ENCODE data around the gene INCENP.

Gene INCENP

DNA sequence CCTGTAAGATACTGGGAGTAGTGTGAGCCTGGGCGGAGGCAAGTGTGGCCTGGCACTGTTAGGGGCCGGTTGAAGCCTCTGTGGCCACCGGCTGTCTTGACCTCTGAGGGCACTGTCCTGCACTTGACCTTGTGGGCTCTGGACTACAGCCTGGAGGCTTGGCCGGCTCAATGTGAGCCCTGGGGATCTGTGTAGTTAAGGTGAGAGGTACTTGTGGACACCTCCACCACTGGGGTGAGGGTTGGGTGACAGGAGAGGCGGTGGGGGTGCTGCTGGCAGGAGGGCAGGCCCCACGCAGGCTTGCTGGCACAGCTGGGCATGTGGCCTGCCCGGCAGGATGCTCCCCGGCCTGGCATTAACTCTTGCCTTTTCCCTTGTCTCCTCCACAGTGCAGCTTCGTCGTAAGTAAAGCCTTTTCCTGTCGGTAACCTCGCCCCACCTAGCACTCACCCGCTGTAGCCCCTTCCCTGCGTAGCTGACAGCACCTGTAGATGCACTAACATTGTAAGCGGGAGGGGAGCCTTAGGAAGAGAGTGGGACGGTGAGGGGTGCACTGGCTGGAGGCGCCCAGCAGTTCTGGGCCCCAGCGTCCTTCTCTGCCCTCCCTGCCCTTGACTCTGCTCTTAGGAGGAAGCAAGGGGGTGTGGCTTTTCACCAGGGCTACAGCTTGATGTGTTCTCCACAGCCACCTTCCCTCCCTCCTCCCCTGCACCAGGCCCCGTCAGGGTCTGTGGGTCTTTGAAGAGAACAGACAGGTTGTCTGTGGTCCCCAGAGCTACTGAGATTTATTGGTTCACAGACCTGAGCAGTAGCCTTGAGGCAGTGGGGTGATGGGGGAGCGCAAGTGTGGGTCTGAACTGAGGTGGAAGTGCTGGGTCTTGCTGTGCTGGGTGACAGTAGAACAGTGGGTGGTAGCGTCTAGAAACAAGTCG is 17.6 kb downstream of the INCENP start:
- no peak for DNase-seq (ENCODE audit: low spot score)

DNA sequence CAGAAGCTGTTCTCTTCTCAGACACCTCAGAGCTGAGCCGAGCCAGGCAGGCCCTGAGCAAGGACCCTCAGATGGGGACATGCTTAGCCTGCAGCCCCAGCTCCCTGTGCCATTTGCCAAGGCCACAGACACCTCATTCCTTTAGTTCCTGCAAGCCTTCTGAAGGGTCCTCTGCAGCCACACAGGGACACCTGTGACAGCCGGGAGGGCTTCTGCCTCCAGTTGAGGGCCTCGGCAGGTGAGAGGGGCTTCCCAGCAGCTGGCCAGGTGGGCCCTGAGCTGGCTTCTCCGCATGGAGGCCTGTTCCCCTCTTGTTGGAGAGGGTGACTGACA is 18.2 kb downstream of the INCENP start:
- DNase-seq (ENCODE audit: low spot score), result no peak

DNA sequence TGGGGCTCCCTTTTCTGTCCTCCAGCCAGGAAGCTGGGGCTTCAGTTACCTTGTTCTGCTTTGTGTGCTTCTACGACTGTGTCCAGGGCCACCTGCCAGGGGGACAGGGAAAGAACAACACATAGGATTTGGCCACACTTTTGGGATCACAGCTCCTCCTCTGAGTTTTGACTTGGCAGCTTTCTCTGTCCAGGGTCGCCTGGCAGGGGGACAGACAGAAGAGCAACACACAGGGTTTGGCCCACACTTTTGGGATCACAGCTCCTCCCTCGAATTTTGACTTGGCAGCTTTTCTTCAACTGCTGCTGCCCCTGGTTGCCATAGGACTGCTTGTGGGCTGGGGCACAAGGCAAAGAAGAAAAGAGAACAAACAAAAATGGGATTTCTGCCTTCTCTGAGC is 19.1 kb downstream of the INCENP start:
- no peak for DNase-seq (ENCODE audit: low spot score)

DNA sequence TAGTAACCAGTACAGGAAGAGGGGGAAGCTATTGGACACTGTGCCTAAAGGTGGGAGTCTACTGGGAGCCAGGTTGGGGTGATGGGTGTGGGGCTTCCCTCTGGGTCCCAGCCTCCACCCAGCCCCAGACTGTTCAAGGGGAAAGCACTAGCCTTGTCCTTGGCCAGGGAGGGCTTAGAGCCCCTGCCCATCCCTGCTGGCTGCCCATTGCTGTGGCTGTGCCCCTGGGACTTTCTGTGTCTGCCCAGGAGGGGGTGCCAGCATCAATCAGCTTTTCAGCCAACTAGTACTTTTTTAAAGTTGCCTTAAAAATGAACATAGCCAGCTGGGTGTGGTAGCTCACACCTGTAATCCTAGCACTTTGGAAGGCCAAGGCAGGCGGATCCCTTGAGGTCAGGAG is 19.9 kb downstream of the INCENP start:
- DNase-seq (ENCODE audit: low spot score), result no peak

DNA sequence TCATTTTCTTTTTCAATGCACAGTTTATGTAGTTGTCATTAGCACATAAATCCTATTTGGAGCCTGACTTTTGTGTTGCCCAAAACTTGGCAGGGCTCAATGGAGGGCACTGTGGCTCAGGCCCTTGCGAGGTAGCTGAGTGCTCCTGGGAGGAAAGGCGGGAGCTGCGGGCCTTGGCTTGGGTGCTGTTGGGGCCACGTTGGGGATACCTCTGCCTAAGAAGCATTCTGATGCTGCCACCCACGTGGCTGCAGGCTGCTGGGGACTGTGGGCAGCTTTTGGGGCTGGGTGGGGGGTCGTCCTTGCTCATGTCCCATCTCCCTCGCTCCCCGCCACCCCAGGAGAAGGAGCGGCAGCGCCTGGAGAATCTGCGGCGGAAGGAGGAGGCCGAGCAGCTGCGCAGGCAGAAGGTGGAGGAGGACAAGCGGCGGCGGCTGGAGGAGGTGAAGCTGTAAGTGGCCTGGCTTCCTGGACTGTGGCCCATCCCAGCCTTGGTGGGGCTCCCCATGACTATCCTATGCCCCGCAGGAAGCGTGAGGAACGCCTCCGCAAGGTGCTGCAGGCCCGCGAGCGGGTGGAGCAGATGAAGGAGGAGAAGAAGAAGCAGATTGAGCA is 20.9 kb downstream of the INCENP start:
- DNase-seq (ENCODE audit: low spot score), result no peak

DNA sequence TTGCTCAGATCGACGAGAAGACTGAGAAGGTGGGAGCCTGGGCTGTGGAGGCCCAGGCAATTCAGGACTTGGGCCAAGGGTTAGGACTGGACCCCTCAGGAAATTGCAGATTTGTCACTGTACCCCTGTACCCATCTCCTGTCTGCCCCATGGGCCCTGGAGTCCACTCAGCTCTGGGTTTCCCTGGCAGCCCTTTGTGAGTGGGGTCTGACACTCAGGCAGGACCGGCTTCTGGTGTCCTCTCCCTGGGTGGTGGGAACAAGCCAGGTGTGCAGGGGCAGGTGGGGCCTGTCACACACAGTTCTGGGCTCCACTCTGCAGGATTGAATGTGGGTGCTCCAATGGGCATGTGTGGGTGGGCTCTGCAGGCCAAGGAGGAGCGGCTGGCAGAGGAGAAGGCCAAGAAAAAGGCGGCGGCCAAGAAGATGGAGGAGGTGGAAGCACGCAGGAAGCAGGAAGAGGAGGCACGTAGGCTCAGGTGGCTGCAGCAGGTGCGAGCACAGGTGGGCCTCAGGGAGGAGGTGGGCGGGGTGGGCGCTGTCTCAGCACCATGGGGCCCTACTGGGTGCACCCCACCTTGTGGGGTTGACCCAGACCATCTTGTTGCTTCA is 21.6 kb downstream of the INCENP start:
- no peak for DNase-seq (ENCODE audit: low spot score)

DNA sequence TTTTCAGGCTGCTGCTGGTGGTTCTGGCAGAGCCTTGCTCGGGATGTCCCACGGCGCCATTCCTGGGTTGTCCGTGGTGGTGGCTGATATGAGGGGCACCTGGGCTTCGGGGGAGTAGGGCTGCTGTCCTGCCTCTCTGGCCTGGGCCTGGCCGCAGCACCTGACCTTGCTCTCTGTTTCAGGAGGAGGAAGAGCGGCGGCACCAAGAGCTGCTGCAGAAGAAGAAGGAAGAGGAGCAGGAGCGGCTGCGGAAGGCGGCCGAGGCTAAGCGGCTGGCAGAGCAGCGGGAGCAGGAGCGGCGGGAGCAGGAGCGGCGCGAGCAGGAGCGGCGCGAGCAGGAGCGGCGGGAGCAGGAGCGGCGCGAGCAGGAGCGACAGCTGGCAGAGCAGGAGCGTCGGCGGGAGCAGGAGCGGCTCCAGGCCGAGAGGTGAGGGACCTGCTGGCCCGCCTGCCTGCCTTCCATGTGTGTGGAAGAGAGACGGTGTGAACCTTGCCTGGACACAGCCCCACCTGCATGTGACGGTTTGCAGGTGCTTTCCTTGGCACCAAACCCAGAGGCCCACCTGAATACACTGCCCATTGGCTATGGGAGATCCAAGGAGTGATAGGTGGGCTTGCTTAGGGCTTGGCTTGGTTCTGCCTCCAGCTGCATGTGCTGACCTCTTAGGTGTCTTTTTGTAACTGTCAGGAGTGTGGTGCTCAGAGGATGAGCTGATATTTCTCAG is 22.8 kb downstream of the INCENP start:
- DNase-seq (ENCODE audit: low spot score), result no peak

DNA sequence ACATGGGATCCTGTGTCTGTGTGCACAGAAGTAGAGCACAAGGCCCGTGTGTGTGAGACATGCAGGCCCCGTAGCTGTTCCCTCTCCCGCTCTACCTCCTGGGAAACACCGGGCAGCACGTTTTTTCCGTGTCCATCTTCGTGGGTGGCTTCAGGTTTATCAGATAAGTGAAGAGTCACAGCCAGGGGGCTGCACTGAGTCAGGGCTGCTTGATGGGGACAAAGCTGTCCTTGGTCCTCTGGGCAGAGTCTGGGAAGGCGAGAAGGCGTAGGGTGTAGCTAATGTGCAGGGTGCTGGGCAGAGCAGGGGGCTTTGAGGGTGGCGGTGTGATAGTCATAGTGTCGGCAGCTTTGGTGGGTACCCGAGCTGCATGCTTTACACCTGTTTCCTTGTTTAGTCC is 23.7 kb downstream of the INCENP start:
- DNase-seq (ENCODE audit: low spot score), result no peak

DNA sequence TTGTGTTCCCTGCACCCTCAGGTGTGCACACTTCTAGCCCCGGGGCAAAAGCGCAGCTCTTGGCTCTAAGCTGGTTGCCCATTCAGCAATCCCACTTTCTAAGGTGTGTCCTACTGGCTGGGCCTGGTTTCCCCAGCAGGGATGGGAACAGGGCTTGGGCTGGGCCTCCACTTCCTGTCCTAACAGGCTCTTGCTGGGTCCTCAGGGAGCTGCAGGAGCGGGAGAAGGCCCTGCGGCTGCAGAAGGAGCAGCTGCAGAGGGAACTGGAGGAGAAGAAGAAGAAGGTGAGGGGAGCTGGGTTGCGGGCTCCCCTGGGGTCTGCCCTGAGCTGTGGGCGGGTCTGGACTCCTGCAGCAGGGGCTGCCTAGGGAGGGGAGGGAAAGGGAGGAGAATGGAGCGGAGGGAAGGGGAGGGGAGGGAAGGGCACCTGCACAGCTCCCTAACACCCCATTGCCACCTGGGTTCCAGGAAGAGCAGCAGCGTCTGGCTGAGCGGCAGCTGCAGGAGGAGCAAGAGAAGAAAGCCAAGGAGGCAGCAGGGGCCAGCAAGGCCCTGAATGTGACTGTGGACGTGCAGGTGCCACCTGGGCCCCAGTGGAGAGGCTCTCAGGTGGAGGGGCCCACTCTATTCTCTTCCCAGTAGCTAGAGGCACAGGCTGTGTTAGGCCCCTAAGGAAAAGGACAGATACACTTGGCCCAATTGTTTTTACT is 24.6 kb downstream of the INCENP start:
- DNase-seq (ENCODE audit: low spot score), result no peak

DNA sequence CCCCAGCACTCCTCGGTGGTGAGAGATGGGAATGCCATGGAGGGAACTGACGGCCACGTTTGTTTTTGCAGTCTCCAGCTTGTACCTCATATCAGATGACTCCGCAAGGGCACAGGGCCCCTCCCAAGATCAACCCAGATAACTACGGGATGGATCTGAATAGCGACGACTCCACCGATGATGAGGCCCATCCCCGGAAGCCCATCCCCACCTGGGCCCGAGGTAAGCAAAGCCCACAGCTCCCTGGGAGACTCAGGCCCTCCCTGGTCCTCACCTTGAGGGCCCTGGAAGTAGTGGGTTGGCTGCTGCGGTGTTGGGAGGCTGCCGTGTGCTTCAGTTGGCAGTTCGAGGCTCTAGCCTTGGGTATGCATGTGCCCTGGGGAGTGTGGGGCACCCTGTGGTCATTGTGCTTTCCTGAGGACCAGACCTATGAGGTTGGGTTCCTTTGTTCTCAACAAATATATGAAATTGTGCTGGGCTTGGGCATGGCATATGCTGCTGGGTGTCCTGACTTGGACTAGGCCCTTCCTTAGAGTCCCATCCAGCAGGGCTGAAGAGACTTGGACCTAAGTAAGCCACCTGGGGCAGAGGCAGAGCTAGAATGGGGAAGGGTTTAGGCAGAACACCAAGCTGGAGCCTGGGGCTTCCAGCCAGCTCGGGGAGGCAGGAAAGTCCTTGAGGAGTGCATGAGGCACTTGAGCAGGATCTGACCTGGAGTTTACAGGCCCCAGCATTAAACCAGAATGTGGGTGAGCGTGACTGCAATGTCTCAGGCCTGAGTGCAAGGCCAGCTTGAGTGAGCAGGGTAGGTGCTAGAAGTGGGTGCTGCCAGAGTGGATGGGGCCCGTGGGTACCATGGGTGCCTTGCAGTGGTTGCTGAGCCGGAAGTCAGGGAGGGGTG is 26.4 kb downstream of the INCENP start:
- no peak for DNase-seq (ENCODE audit: low spot score)

DNA sequence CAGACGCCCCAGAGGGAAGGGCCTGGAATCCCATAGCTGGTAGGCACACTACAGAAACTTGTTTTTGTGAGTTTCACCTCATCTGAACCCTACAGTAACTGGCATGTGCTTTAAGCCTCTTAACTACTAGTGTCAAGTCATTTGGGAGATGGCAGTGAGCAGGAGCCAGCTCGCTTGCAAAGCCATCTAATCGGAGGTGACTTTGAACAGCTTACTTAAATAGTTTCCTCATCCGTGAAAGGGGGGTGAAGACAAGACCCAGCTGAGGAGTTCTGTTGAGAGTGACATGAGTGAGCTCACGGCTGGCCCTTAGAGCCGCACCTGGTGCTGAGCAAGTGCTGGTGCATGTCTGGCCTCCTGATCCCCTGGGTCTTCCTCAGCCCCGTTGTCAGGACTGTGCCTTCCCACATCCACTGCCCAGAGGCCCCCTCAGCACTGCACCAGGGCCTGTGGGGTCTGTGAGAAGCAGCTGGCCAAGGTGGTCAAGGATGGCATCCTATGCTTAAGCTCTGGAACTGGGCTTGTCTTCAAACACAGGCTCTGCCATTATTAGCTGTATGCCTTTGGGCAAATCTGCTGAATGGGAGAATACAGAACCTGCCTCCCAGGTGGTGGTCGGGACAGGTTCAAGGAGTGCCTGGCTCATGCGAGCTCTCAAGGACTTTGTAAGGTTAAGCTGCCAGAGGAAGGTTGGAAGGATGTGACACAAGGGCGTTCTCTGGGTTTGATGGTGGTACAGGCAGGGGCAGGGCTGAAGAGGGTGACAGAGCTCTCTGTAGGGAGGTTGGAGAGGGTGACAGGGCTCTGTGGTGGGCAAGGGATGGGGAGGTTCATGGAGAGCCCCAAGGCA is 27.3 kb downstream of the INCENP start:
- DNase-seq (ENCODE audit: low spot score), result no peak

DNA sequence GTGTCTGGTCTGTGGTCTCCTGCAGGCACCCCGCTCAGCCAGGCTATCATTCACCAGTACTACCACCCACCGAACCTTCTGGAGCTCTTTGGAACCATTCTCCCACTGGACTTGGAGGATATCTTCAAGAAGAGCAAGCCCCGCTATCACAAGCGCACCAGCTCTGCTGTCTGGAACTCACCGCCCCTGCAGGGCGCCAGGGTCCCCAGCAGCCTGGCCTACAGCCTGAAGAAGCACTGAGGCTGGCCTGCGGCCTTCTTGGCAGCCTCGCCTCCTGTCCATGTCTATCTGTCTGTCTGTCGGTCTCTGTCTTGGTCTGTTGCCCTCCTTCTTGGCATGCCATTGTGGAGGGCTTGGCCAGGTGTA is 27.9 kb downstream of the INCENP start:
- no peak for DNase-seq (ENCODE audit: low spot score)

DNA sequence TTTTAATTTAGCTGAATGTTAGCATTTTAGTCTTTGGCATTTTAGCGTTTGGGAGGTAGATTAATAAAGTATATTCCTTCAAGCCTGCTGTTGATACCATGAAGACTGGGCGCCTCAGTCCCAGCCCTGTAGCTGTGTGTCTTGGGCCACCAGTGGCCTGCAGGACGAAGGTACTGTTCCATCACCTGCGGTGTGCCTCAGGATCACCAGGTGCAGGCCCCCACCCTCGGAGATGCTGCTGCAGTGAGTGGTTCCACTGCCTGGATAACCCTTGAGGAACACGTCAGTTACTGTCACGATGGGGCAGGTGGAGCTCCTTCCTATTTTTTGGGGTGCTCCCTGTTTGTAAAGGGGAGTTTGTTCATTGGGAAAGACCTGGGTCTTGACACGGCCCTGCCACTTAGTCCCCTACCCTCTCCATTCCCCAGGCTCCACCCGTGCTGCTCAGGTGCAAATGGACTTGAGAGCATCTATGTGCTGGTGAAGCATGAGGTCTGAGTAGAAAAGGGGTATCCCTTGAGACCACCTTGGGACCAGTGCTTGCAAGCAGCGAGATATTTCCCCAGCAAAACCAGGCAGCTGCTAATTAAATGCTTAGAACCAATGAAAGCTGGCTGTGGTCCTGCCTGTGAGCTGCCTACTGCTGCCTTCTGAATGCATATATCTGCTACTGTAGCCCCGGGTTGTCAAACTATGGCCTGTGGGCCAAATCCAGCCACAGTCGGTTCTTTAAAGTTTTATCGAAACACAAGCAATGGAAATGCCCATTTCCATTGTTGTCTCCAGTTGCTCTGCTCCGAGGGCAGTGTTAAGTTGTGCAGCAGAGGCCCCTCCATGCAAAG is 28.7 kb downstream of the INCENP start:
- no peak for DNase-seq (ENCODE audit: low spot score)

DNA sequence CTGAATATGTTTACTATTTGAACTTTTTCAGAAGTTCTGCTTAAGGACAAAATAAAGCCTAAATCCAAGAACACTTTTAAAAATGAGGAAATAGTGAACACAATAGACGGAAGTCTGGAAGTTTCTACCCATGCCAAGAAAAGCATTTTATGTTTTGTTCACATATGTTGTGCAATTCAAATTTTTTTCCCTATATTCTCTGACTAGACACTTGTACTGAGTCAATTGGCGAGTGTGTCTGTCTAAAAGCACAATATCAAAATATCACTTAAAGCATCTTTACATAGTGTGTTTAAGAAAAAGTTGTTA is 29.2 kb downstream of the INCENP start:
- no peak for DNase-seq (ENCODE audit: low spot score)

DNA sequence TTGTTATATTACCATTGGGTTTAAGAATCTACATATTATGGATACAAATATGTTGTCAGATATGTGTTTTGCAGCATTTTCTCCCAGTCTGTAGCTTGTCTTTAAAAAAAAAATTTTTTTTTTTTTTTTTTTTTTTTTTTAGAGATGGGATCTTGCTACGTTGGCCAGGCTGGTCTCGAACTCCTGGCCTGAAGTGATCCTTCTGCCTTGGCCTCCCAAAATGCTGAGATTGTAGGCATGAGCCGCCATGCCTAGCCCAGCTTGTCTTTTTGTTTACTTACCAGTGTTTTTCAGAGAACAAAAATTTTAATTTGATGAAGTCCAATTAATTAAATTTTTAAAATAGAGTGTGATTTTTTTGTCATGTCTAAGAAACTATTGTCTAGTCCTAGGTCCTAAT is 29.8 kb downstream of the INCENP start:
- DNase-seq (ENCODE audit: low spot score), result no peak

DNA sequence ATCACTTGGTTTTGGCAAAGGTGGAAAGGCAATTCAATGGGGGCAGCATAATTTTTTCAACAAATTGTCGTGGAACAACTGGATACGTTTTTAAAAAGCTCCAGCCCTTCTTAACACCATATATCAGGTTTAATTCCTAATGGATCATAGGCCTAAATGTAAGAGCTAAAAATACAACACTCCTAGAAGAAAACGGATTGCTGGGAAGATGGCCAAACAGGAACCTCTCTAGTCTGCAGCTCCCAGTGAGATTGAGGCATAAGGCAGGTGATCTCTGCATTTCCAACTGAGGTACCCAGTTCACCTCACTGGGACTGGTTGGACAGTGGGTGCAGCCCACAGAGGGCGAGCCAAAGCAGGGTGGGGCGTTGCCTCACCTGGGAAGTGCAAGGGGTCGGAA is 33.8 kb downstream of the INCENP start:
- DNase-seq (ENCODE audit: low spot score), result no peak

DNA sequence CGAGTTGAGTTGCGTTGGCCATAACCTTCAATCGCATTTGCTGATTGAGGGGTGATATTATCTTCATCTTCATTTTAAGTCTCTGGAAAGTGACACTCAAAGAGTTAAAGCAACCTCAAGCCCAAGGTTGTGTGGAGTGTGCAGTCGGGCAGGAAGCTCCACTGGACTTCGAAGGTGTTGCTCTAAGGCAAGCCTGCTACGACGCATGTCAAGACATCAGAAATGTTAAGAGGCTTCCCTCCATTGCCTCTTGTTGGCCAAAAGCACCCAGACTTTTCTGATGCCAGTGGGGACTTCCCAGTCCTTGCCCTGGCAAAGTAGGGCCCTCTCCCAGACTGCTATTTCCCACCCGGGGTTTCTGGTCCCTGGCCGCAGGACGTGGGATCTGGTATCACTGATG is 42.6 kb downstream of the INCENP start:
- no peak for DNase-seq (ENCODE audit: low spot score)

DNA sequence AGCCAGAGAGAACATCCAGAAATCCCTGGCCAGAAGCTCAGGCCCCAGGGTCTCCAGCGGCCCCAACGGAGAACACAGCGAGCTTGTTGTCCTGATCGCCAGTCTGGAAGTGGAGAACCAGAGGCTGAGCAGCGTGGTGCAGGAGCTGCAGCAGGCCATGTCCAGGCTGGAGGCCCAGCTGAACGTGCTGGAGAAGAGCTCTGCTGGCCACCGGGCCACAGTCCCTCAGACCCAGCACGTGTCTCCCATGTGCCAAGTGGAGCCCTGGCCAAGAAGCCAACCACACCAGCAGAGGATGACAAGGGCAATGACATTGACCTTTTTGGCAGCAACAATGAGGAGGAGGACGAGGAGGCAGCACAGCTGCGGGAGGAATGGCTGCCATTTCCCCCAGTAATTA is 45.6 kb downstream of the INCENP start:
- DNase-seq (ENCODE audit: low spot score), result no peak

DNA sequence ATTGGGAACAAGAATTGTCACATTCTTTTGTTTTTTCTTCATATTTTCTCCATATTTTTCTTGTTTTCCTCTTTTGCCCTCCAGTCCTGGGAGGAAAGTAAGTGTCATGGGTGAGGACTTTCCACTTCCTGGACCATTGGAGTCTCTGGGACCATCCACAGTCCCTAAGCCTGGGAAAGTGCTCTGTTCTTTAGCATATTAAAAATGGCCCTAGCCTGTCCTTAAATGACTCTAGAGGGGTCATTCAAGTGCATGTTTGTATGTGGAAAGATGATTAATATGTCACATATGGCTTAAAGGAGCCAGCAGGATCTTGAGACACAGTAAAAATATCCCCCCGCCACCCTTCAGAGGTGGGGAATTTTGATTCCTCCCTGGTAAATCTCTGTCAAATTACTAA is 46.1 kb downstream of the INCENP start:
- no peak for DNase-seq (ENCODE audit: low spot score)
